ENCODE measurements around the gene EEA1. TPM values are rescaled to one million over a fixed set of nuclear protein-coding genes. Genes with fewer than 3 reads are reported as not detected.

Gene EEA1
- total RNA-seq, 4 donors from 2014 or later, result 11.6 to 25.4 (median 21.7) TPM

DNA sequence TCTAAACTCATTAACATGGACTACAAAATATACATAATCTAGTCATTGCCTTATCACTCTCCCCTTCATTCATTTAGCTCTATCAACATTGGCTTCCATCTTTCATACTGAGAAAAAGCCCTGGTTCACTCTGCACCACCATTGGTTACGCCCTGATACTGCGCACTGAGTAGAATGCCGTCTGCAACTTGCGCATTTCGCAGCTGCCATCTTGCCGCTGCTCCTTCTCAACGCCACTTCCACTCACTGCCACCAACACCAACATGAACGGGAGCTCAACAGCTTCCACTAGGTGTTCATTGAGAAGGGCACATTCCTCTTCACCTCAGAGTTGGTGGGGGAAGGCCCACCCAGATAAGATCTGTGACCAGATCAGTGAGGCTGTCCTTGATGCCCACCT, 71.3 kb downstream of the EEA1 start:
- Histone ChIP-seq H3K4me3 (no peak overlapping the region), H3K36me3 (peaks cover 0 to 5% (median 0%) of the 10 kb centered on the region in 4 donors), H3K4me1 (peaks cover 0 to 10% (median 6%) of the 10 kb centered on the region in 4 donors), H3K27me3 (no peaks in the 10 kb centered on the region), H3K27ac (no peak overlapping the region), H3K9me3 (no peaks in the 10 kb centered on the region)
- DNase-seq, result no peak
- intact Hi-C loops (cut with DNase I; ENCODE audit: low total_unique reads) (no loop called here), in situ Hi-C loops (cut with MboI; ENCODE audit: low pct_ligation_motif_present in 1 of 4, low pct_unique_long_range_greater_than_20kb in 1 of 4, low sequenced_read_pairs in 3 of 4) (no loop called here)
- WGBS, 2 donors (ENCODE audit: low coverage in 1 of 2), result 98 to 100% methylated on average over 7 to 8 of the region's 8 CpGs
- TF ChIP-seq POLR2A (IDR thresholded peaks at IDR 0.05), result no peak
- TF ChIP-seq POLR2AphosphoS5 (IDR thresholded peaks at IDR 0.05), result no peak
- no peak for TF ChIP-seq EP300 (IDR thresholded peaks at IDR 0.05; ENCODE audit: low read depth)
- no peak for TF ChIP-seq CTCF (IDR thresholded peaks at IDR 0.05)

GRCh38 chr12:92854344-92854743, 74.8 kb downstream of the EEA1 start:
- intact Hi-C loops (cut with DNase I; ENCODE audit: low total_unique reads), result no loop called here
- TF ChIP-seq POLR2A (IDR thresholded peaks at IDR 0.05), result no peak
- TF ChIP-seq CTCF (IDR thresholded peaks at IDR 0.05), result no peak
- TF ChIP-seq POLR2AphosphoS5 (IDR thresholded peaks at IDR 0.05), result no peak
- TF ChIP-seq EP300 (IDR thresholded peaks at IDR 0.05; ENCODE audit: low read depth), result no peak
- Histone ChIP-seq H3K27ac (no peak overlapping the region), H3K4me1 (no peaks in the 10 kb centered on the region), H3K9me3 (no peaks in the 10 kb centered on the region), H3K4me3 (no peak overlapping the region), H3K36me3 (peaks cover 0 to 17% (median 5%) of the 10 kb centered on the region in 4 donors), H3K27me3 (no peaks in the 10 kb centered on the region)
- in situ Hi-C loops (cut with MboI; ENCODE audit: low pct_ligation_motif_present in 1 of 4, low pct_unique_long_range_greater_than_20kb in 1 of 4, low sequenced_read_pairs in 3 of 4), result no loop called here
- DNase-seq, result no peak
- 96 to 100% methylated on average over 3 of the region's 3 CpGs for WGBS, 2 donors (ENCODE audit: low coverage in 1 of 2)

- H3K9me3 ChIP-seq, result no peaks in the 10 kb centered on the region
- no peak overlapping the region for H3K27ac ChIP-seq
- TF ChIP-seq CTCF (IDR thresholded peaks at IDR 0.05) (no peak), POLR2A (IDR thresholded peaks at IDR 0.05) (no peak), POLR2AphosphoS5 (IDR thresholded peaks at IDR 0.05) (no peak), EP300 (IDR thresholded peaks at IDR 0.05; ENCODE audit: low read depth) (no peak)
- DNase-seq, result no peak
- H3K4me3 ChIP-seq, result no peak overlapping the region
- in situ Hi-C loops (cut with MboI; ENCODE audit: low pct_ligation_motif_present in 1 of 4, low pct_unique_long_range_greater_than_20kb in 1 of 4, low sequenced_read_pairs in 3 of 4) (no loop called here), intact Hi-C loops (cut with DNase I; ENCODE audit: low total_unique reads) (no loop called here)
- WGBS, 2 donors (ENCODE audit: low coverage in 1 of 2), result 82% methylated on average over 3 of the region's 3 CpGs; no CpG with 5 or more reads in 1 of the 2 donors
- H3K36me3 ChIP-seq, result peaks cover 0 to 17% (median 5%) of the 10 kb centered on the region in 4 donors
- no peaks in the 10 kb centered on the region for H3K27me3 ChIP-seq
- peaks cover 0 to 5% (median 0%) of the 10 kb centered on the region in 4 donors for H3K4me1 ChIP-seq
Measured at GRCh38 chr12:92848740-92849139, 80.4 kb downstream of the EEA1 start.

DNA sequence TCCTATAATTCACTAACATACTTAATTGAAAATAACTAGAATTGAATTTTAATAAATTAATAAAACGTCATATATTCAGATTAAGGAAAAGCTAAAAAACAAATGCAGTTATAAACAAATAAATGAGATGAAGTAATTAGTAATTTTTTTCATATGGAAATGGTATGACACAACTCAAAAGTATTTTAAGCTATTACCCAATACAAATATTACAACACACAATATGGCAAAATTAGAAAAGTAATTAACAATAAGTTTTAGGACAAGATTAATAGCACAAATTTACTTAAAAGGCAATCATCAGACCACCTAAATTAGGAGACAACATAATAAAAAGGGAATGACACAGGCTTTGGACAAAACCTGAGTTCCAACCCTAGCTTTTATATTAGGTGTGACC, 81.7 kb downstream of the EEA1 start:
- Histone ChIP-seq H3K9me3 (no peaks in the 10 kb centered on the region), H3K36me3 (peaks cover 0 to 19% (median 5%) of the 10 kb centered on the region in 4 donors), H3K4me3 (no peak overlapping the region), H3K27me3 (no peaks in the 10 kb centered on the region), H3K4me1 (peaks cover 0 to 5% (median 0%) of the 10 kb centered on the region in 4 donors), H3K27ac (no peak overlapping the region)
- intact Hi-C loops (cut with DNase I; ENCODE audit: low total_unique reads), result no loop called here
- in situ Hi-C loops (cut with MboI; ENCODE audit: low pct_ligation_motif_present in 1 of 4, low pct_unique_long_range_greater_than_20kb in 1 of 4, low sequenced_read_pairs in 3 of 4), result no loop called here
- no peak for TF ChIP-seq CTCF (IDR thresholded peaks at IDR 0.05)
- no peak for TF ChIP-seq EP300 (IDR thresholded peaks at IDR 0.05; ENCODE audit: low read depth)
- no peak for TF ChIP-seq POLR2A (IDR thresholded peaks at IDR 0.05)
- TF ChIP-seq POLR2AphosphoS5 (IDR thresholded peaks at IDR 0.05), result no peak
- 75 to 95% methylated on average over 1 of the region's 1 CpG for WGBS, 2 donors (ENCODE audit: low coverage in 1 of 2)
- no peak for DNase-seq

All from transverse colon (tissue), 4 donors.